IPS-20b (cell line): ENCODE data around the gene CSF2RB.

Experiments
- H3K27ac ChIP-seq: one replicate; pipeline ENCODE4 v1.5.1; 2013; ENCODE audit warnings: low read length
- H3K27me3 ChIP-seq: 2 replicates; pipeline ENCODE4 v1.6.1; 2013; ENCODE audit warnings: mild to moderate bottlenecking, low read length, inconsistent platforms; ENCODE audit not compliant: insufficient read depth
- H3K36me3 ChIP-seq: 2 replicates; pipeline ENCODE4 v1.6.1; 2013; ENCODE audit warnings: low read depth, mild to moderate bottlenecking, inconsistent platforms, low read length, moderate library complexity; ENCODE audit not compliant: insufficient read depth
- H3K4me1 ChIP-seq: 2 replicates; pipeline ENCODE4 v1.6.1; 2013; ENCODE audit warnings: mild to moderate bottlenecking, control low read depth, inconsistent platforms, low read length, moderate library complexity; ENCODE audit not compliant: insufficient read depth
- H3K4me3 ChIP-seq: 2 replicates; pipeline ENCODE4 v1.5.1; 2013; ENCODE audit warnings: mild to moderate bottlenecking, low read length, inconsistent platforms
- H3K9ac ChIP-seq: 2 replicates; pipeline ENCODE4 v1.6.1; 2013; ENCODE audit warnings: low read depth, mild to moderate bottlenecking, inconsistent platforms, low read length, moderate library complexity
- H3K9me3 ChIP-seq: 2 replicates; pipeline ENCODE4 v1.6.1; 2013; ENCODE audit warnings: mild to moderate bottlenecking, low read depth, low read length, inconsistent platforms; ENCODE audit not compliant: insufficient read depth

CSF2RB gene

DNA sequence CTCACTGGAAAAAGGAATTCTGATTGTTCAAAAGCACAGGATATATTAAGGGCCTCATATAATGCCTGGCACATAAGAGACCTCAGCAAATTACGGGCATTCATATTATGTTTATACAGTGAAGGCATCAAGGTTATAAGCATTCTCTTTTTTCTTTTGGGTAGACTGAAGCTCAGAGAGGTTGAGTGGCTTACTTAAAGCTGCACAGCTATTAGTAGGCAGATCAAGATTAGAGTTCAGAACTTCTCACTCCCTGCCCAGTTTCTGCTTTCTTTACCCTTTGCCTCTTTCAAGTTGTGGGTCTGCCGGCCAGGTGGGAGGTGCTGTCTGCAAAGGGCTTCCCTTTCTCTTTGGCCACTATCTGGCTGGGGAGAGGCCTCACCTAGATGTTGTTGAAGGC is 18.0 kb downstream of the CSF2RB start:
- Histone ChIP-seq H3K36me3 (no peaks in the 10 kb centered on the region), H3K4me1 (no peaks in the 10 kb centered on the region), H3K9me3 (no peaks in the 10 kb centered on the region), H3K9ac (no peak overlapping the region), H3K4me3 (no peak overlapping the region), H3K27me3 (no peaks in the 10 kb centered on the region; the same call in 1 of the 2 replicates), H3K27ac (no peak overlapping the region)

DNA sequence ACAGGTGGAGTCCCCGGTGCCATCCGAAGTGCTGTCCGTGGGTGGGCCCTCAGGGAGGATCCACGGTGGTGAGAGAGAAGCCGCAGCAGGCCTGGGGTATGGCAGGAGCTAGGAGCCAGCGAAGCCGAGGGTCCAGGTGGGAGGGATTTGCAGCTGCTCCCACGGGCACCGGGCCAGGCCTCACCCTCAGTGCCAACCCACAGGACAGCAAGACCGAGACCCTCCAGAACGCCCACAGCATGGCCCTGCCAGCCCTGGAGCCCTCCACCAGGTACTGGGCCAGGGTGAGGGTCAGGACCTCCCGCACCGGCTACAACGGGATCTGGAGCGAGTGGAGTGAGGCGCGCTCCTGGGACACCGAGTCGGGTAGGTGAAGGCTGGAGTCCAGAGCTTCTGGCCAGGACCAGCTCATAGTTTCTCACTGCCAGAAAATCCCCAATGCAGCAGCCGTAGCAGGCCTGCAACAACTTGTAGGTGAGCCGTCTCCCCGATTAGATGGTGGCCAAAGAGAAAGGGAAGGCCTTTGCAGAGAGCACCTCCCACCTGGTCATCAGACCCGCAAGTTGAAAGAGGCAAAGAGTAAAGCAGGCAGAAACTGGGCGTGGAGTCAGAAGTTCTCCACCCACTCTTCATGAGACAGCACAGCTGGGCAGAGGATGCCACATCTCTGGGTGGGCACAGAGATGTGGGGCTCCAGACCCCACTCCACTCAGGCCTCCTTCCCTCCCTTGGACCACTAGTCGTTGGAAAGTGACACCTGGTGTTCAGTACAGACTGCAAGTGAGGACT is 20.4 kb downstream of the CSF2RB start:
- Histone ChIP-seq H3K9me3 (no peaks in the 10 kb centered on the region), H3K27me3 (no peaks in the 10 kb centered on the region; the same call in 1 of the 2 replicates), H3K36me3 (no peaks in the 10 kb centered on the region), H3K27ac (no peak overlapping the region), H3K9ac (no peak overlapping the region), H3K4me1 (no peaks in the 10 kb centered on the region), H3K4me3 (no peak overlapping the region)

DNA sequence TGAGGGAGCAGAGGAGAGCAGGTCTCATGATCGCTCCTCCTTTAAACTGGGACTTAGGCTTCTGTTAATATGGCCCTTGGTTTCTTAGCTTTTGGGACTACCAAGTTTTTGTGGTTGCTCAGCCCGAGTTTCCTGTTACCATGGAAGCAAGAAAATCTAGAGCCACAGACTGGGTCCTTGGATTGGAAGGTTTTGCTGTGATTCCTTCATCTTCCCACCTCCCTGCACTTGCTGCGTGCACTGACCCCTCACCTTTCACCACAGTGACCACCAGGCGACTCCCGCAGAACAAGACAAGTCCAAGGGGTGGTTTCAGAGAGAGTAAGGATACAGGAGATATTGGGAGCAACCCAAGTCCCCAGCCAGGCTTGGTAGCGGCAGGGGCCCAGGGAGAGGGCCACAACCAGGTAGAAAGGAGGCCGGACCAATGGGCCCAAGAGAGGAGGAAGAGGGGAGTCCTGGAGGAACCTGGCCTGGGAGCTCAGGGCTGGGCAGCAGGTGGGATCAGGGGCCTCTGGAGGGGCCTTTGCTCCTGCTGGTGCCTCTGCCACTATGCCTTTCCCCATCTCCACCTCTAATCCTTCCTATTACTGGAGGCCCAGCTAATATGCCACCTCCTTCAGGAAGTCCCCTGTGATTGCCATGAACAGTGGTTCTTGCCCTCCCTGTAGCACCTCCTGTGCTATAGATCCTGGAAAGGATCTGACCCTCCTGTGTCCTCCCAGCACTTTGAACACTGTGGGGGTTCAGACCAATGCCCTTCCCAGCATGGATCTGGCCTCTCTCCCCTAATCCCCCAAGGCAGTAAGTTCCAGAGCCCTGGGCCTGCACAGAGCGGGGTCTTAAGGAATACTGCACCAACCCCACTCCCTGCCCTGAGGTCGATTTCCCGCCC is 21.2 kb downstream of the CSF2RB start:
- no peaks in the 10 kb centered on the region for H3K36me3 ChIP-seq
- no peaks in the 10 kb centered on the region for H3K4me1 ChIP-seq
- no peak overlapping the region for H3K4me3 ChIP-seq
- no peaks in the 10 kb centered on the region for H3K9me3 ChIP-seq
- no peaks in the 10 kb centered on the region; the same call in 1 of the 2 replicates for H3K27me3 ChIP-seq
- no peak overlapping the region for H3K9ac ChIP-seq
- no peak overlapping the region for H3K27ac ChIP-seq

DNA sequence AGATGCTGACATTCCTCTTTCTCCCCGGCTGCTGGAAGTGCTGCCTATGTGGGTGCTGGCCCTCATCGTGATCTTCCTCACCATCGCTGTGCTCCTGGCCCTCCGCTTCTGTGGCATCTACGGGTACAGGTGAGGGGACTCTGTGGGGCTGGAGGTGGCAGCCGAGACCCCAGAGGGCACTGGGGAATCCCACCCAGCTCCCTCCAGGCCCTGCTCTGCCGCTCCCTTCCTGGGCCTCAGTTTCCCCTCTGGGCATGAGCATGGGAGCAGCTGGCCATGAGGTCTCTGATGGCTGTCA is 21.8 kb downstream of the CSF2RB start:
- Histone ChIP-seq H3K4me3 (no peak overlapping the region), H3K9me3 (no peaks in the 10 kb centered on the region), H3K36me3 (no peaks in the 10 kb centered on the region), H3K9ac (no peak overlapping the region), H3K27me3 (no peaks in the 10 kb centered on the region; the same call in 1 of the 2 replicates), H3K4me1 (no peaks in the 10 kb centered on the region), H3K27ac (no peak overlapping the region)

DNA sequence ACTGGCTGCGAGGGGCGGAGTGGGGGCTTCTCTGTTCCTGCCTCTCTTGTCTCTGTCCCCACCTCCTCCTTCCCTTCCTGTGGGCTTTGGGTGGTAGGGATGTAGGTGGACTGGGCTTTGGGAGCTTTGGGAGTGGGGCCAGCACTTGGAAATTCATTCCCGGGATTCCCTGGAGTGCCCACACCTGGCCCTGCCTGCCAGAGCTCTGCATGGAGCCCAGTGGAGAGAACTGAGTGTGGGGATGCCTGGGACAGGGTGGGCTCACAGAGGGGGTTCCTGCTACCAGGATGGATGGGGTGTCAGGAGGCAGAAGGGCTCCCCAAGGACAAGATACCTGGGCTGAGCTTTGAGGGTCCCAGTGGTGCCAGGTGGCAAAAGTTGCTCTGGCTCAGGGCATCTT is 22.3 kb downstream of the CSF2RB start:
- Histone ChIP-seq H3K27me3 (no peaks in the 10 kb centered on the region; the same call in 1 of the 2 replicates), H3K9ac (no peak overlapping the region), H3K36me3 (no peaks in the 10 kb centered on the region), H3K9me3 (no peaks in the 10 kb centered on the region), H3K27ac (no peak overlapping the region), H3K4me1 (no peaks in the 10 kb centered on the region), H3K4me3 (no peak overlapping the region)

DNA sequence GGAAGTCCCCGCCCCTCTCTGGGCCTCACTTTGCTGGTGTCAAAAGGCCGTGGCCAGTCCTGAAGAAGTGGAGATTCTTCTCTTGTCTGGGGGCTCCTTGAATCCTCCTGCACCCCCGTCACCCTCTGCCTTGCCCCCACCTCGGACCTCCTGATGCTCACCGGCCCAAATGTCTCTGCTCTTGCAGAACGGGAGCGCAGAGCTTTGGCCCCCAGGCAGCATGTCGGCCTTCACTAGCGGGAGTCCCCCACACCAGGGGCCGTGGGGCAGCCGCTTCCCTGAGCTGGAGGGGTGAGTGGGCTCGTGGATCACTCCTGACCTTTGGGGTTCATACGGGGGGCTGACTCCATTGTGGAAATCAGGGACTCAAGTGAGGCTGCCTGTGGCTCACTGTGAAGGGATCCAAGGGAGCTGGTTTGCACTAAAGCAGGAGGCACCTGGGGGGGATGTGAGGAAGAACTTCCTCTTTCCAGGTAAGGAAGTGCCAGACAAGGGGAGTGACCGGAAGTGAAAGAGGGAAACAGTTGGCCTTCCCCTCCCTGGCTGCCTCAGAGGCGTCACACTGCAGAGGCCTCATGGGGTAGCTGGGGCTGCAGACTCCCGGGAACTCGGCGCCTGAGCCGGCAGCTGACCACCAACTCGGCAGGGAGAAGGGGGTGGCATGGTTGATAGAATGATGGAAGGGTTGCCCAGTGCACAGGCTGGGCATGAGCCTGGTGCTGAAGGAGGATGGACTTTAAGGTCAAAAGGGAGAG is 23.1 kb downstream of the CSF2RB start:
- Histone ChIP-seq H3K27ac (no peak overlapping the region), H3K4me3 (no peak overlapping the region), H3K36me3 (no peaks in the 10 kb centered on the region), H3K4me1 (no peaks in the 10 kb centered on the region), H3K27me3 (no peaks in the 10 kb centered on the region; the same call in 1 of the 2 replicates), H3K9me3 (no peaks in the 10 kb centered on the region), H3K9ac (no peak overlapping the region)

DNA sequence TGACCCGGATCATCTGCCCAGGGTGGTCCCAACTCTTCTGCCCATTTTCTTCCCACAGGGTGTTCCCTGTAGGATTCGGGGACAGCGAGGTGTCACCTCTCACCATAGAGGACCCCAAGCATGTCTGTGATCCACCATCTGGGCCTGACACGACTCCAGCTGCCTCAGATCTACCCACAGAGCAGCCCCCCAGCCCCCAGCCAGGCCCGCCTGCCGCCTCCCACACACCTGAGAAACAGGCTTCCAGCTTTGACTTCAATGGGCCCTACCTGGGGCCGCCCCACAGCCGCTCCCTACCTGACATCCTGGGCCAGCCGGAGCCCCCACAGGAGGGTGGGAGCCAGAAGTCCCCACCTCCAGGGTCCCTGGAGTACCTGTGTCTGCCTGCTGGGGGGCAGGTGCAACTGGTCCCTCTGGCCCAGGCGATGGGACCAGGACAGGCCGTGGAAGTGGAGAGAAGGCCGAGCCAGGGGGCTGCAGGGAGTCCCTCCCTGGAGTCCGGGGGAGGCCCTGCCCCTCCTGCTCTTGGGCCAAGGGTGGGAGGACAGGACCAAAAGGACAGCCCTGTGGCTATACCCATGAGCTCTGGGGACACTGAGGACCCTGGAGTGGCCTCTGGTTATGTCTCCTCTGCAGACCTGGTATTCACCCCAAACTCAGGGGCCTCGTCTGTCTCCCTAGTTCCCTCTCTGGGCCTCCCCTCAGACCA is 24.0 kb downstream of the CSF2RB start:
- Histone ChIP-seq H3K27me3 (no peaks in the 10 kb centered on the region), H3K9me3 (no peaks in the 10 kb centered on the region), H3K4me3 (no peak overlapping the region), H3K4me1 (no peaks in the 10 kb centered on the region), H3K9ac (no peak overlapping the region), H3K36me3 (no peaks in the 10 kb centered on the region), H3K27ac (no peak overlapping the region)

DNA sequence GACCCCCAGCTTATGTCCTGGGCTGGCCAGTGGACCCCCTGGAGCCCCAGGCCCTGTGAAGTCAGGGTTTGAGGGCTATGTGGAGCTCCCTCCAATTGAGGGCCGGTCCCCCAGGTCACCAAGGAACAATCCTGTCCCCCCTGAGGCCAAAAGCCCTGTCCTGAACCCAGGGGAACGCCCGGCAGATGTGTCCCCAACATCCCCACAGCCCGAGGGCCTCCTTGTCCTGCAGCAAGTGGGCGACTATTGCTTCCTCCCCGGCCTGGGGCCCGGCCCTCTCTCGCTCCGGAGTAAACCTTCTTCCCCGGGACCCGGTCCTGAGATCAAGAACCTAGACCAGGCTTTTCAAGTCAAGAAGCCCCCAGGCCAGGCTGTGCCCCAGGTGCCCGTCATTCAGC is 24.6 kb downstream of the CSF2RB start:
- H3K27ac ChIP-seq = no peak overlapping the region
- H3K4me1 ChIP-seq = no peaks in the 10 kb centered on the region
- H3K4me3 ChIP-seq = no peak overlapping the region
- no peak overlapping the region for H3K9ac ChIP-seq
- no peaks in the 10 kb centered on the region for H3K9me3 ChIP-seq
- no peaks in the 10 kb centered on the region for H3K27me3 ChIP-seq
- no peaks in the 10 kb centered on the region for H3K36me3 ChIP-seq

DNA sequence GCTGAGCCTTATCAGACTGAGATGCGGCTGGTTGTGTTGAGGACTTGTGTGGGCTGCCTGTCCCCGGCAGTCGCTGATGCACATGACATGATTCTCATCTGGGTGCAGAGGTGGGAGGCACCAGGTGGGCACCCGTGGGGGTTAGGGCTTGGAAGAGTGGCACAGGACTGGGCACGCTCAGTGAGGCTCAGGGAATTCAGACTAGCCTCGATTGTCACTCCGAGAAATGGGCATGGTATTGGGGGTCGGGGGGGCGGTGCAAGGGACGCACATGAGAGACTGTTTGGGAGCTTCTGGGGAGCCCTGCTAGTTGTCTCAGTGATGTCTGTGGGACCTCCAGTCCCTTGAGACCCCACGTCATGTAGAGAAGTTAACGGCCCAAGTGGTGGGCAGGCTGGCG is 25.5 kb downstream of the CSF2RB start:
- Histone ChIP-seq H3K9me3 (no peaks in the 10 kb centered on the region), H3K9ac (no peak overlapping the region), H3K4me3 (no peak overlapping the region), H3K27me3 (no peaks in the 10 kb centered on the region), H3K27ac (no peak overlapping the region), H3K36me3 (no peaks in the 10 kb centered on the region), H3K4me1 (no peaks in the 10 kb centered on the region)

DNA sequence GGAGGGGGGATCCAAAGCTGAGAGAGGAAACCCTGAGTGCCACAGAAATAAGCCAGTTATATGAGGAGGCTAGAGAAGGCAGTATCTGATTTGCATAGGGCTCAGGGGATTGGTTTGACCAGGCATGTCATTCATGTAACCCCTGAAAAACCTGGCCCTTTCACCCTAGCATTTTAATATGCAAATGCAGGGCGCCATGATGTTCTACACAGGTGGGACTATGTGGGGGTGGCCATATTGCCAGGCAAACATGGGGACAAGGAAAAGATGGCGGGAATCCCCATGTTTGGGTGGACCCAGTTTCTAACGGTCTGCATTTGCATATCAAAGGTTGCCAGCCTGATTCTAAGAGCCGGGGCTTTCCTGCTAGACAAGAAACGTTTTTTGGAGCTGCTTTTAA is 27.2 kb downstream of the CSF2RB start:
- Histone ChIP-seq H3K9ac (no peak overlapping the region), H3K4me3 (no peak overlapping the region), H3K27ac (no peak overlapping the region), H3K27me3 (no peaks in the 10 kb centered on the region), H3K36me3 (no peaks in the 10 kb centered on the region), H3K4me1 (no peaks in the 10 kb centered on the region), H3K9me3 (no peaks in the 10 kb centered on the region)

DNA sequence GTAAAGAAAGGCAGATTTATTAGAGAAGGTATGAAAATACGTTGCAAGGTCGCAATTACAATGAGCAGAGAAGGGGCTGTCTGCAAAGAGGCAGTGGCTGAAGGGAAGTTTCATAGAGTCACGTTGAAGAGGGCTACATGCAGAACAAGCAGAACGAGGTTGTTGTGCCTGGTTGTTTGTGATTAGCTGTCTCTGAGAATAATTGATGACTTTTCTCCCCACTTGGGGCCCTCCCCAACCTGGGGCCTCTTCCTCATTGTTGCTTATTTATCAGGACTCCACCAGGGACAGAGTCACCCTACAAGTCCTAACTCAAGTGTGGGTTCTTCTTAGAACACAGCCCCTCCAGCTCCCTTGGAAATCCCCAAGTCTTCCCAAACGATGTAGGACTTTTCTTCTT is 29.1 kb downstream of the CSF2RB start:
- H3K27me3 ChIP-seq = no peaks in the 10 kb centered on the region
- no peaks in the 10 kb centered on the region for H3K36me3 ChIP-seq
- no peaks in the 10 kb centered on the region for H3K4me1 ChIP-seq
- H3K9me3 ChIP-seq = no peaks in the 10 kb centered on the region
- no peak overlapping the region for H3K9ac ChIP-seq
- no peak overlapping the region for H3K4me3 ChIP-seq
- H3K27ac ChIP-seq = no peak overlapping the region
